ENCODE data around the gene NEDD4L.

The NEDD4L gene

GRCh38 chr18:58077329-58077728 is 33.3 kb downstream of the NEDD4L start:
- Histone ChIP-seq H2AFZ (ENCODE audit: low read depth, low read length, severe bottlenecking) (no peak overlapping the region), H3K79me2 (ENCODE audit: insufficient read depth, low read length) (no peaks in the 10 kb centered on the region), H3K27ac (ENCODE audit: low read depth, low read length) (no peak overlapping the region), H3K9me2 (replicated peaks; ENCODE audit: insufficient read depth, low read length) (no peaks in the 10 kb centered on the region), H3K36me3 (ENCODE audit: low read length) (no peaks in the 10 kb centered on the region), H4K20me1 (ENCODE audit: low read depth, low read length) (peaks cover 3% of the 10 kb centered on the region; the same call in 1 of the 2 replicates), H3K9ac (ENCODE audit: low read length) (no peak overlapping the region), H3K27me3 (ENCODE audit: low read length) (no peaks in the 10 kb centered on the region), H3F3A (ENCODE audit: insufficient read depth) (no peaks in the 10 kb centered on the region), H3K4me3 (ENCODE audit: insufficient read depth, low read length, poor library complexity, severe bottlenecking) (no peak overlapping the region), H3K9me3 (ENCODE audit: insufficient read depth, low read length) (no peaks in the 10 kb centered on the region), H3K4me2 (ENCODE audit: low read depth, low read length, poor library complexity, severe bottlenecking) (no peak overlapping the region)
- TF ChIP-seq EZH2phosphoT487 (conservative IDR thresholded peaks at IDR 0.05; ENCODE audit: low read length), result no peak
- TF ChIP-seq CTCF (IDR thresholded peaks at IDR 0.05; ENCODE audit: insufficient read depth, low read length, poor library complexity, severe bottlenecking), result no peak

- H3K4me3 ChIP-seq (ENCODE audit: insufficient read depth, low read length, poor library complexity, severe bottlenecking), result no peak overlapping the region
- H3K27ac ChIP-seq (ENCODE audit: low read depth, low read length), result no peak overlapping the region
- no peaks in the 10 kb centered on the region for H3K27me3 ChIP-seq (ENCODE audit: low read length)
- H2AFZ ChIP-seq (ENCODE audit: low read depth, low read length, severe bottlenecking), result no peak overlapping the region
- no peaks in the 10 kb centered on the region for H3F3A ChIP-seq (ENCODE audit: insufficient read depth)
- no peaks in the 10 kb centered on the region for H3K36me3 ChIP-seq (ENCODE audit: low read length)
- no peaks in the 10 kb centered on the region for H3K79me2 ChIP-seq (ENCODE audit: insufficient read depth, low read length)
- H4K20me1 ChIP-seq (ENCODE audit: low read depth, low read length), result peaks cover 3% of the 10 kb centered on the region; the same call in 1 of the 2 replicates
- no peak overlapping the region for H3K4me2 ChIP-seq (ENCODE audit: low read depth, low read length, poor library complexity, severe bottlenecking)
- TF ChIP-seq CTCF (IDR thresholded peaks at IDR 0.05; ENCODE audit: insufficient read depth, low read length, poor library complexity, severe bottlenecking), result no peak
- TF ChIP-seq EZH2phosphoT487 (conservative IDR thresholded peaks at IDR 0.05; ENCODE audit: low read length), result no peak
- H3K9me2 ChIP-seq (replicated peaks; ENCODE audit: insufficient read depth, low read length), result no peaks in the 10 kb centered on the region
- H3K9ac ChIP-seq (ENCODE audit: low read length), result no peak overlapping the region
- H3K9me3 ChIP-seq (ENCODE audit: insufficient read depth, low read length), result no peaks in the 10 kb centered on the region
These were observed 35.0 kb downstream of the NEDD4L start for GRCh38 chr18:58078889-58079573.

GRCh38 chr18:58080451-58080850 is 36.4 kb downstream of the NEDD4L start:
- Histone ChIP-seq H3K4me2 (ENCODE audit: low read depth, low read length, poor library complexity, severe bottlenecking) (no peak overlapping the region), H3K36me3 (ENCODE audit: low read length) (no peaks in the 10 kb centered on the region), H3K79me2 (ENCODE audit: insufficient read depth, low read length) (no peaks in the 10 kb centered on the region), H2AFZ (ENCODE audit: low read depth, low read length, severe bottlenecking) (no peak overlapping the region), H3K4me3 (ENCODE audit: insufficient read depth, low read length, poor library complexity, severe bottlenecking) (no peak overlapping the region), H3F3A (ENCODE audit: insufficient read depth) (no peaks in the 10 kb centered on the region), H3K9me2 (replicated peaks; ENCODE audit: insufficient read depth, low read length) (no peaks in the 10 kb centered on the region), H3K9me3 (ENCODE audit: insufficient read depth, low read length) (no peaks in the 10 kb centered on the region), H4K20me1 (ENCODE audit: low read depth, low read length) (peaks cover 3% of the 10 kb centered on the region; the same call in 1 of the 2 replicates), H3K27me3 (ENCODE audit: low read length) (no peaks in the 10 kb centered on the region), H3K9ac (ENCODE audit: low read length) (no peak overlapping the region), H3K27ac (ENCODE audit: low read depth, low read length) (no peak overlapping the region)
- TF ChIP-seq CTCF (IDR thresholded peaks at IDR 0.05; ENCODE audit: insufficient read depth, low read length, poor library complexity, severe bottlenecking), result no peak
- no peak for TF ChIP-seq EZH2phosphoT487 (conservative IDR thresholded peaks at IDR 0.05; ENCODE audit: low read length)
